IMR-90 (cell line): ENCODE data around the gene CD19. TPM values are rescaled to one million over a fixed set of nuclear protein-coding genes. Genes with fewer than 3 reads are reported as not detected.

Source experiments
- ATAC-seq: fragments of 200-7000 bp; cut with Tn5 transposase; 2 replicates; pipeline ENCODE4 v1.9.1; 2020; ENCODE audit warnings: low read depth, mild to moderate bottlenecking, moderate library complexity
- BruUV-seq: library from RNA; stranded (reverse); fragments of 400-500 nt; replicated peaks from 2 replicates; lab custom pipeline; 2021; lab: Mats Ljungman, UMichigan
- CTCF ChIA-PET: fragments of 300-600 bp; formaldehyde crosslinking; extraction: SDS; loops from one replicate; lab custom pipeline; 2021; ENCODE audit warnings: antibody characterized with exemption; lab: Yijun Ruan, JAX
- POLR2A ChIA-PET: fragments of 300-600 bp; sonication (Branson Sonifier 250); formaldehyde crosslinking; loops from one replicate; lab custom pipeline; 2022; ENCODE audit warnings: antibody characterized with exemption; ENCODE audit not compliant: unreplicated experiment; lab: Charles Lee
- DNase-seq: peaks from one replicate; pipeline ENCODE4 v3.0.0; 2013
- H2AFZ ChIP-seq: replicated peaks from 2 replicates; pipeline ENCODE3; 2013; ENCODE audit warnings: low read length, mild to moderate bottlenecking; ENCODE audit not compliant: poor library complexity
- H2AK5ac ChIP-seq: 2 replicates; pipeline ENCODE4 v1.6.1; 2013; ENCODE audit warnings: low read depth, low read length, inconsistent platforms
- H2AK9ac ChIP-seq: replicated peaks from 2 replicates; pipeline ENCODE3; 2013; ENCODE audit warnings: mild to moderate bottlenecking, low read depth, low read length, moderate library complexity; ENCODE audit not compliant: poor library complexity
- H2BK120ac ChIP-seq: 2 replicates; pipeline ENCODE4 v1.6.1; 2013; ENCODE audit warnings: low read depth, low read length, inconsistent platforms
- H2BK15ac ChIP-seq: 3 replicates; pipeline ENCODE4 v1.6.1; 2013; ENCODE audit warnings: low read depth, low read length, inconsistent platforms
- H2BK20ac ChIP-seq: 2 replicates; pipeline ENCODE4 v1.6.1; 2013; ENCODE audit warnings: low read depth, mild to moderate bottlenecking, inconsistent platforms, low read length, moderate library complexity
- H2BK5ac ChIP-seq: 2 replicates; pipeline ENCODE4 v1.6.1; 2013; ENCODE audit warnings: mild to moderate bottlenecking, low read depth, low read length, inconsistent platforms; ENCODE audit not compliant: poor library complexity, severe bottlenecking
- H3K14ac ChIP-seq: replicated peaks from 2 replicates; pipeline ENCODE4 v1.6.1; 2013; ENCODE audit warnings: low read depth, low read length, inconsistent platforms
- H3K18ac ChIP-seq: 2 replicates; pipeline ENCODE4 v1.6.1; 2013; ENCODE audit warnings: low read depth, low read length, control low read depth
- H3K23ac ChIP-seq: 2 replicates; pipeline ENCODE4 v1.6.1; 2013; ENCODE audit warnings: low read depth, low read length, inconsistent platforms
- H3K27ac ChIP-seq: 2 replicates; pipeline ENCODE4 v1.5.1; 2013; ENCODE audit warnings: mild to moderate bottlenecking, control low read depth, low read length; ENCODE audit not compliant: insufficient read depth
- H3K27me3 ChIP-seq: 2 replicates; pipeline ENCODE4 v1.6.1; 2013; ENCODE audit warnings: low read length; ENCODE audit not compliant: control insufficient read depth, insufficient read depth
- H3K36me3 ChIP-seq: 2 replicates; pipeline ENCODE4 v1.6.1; 2013; ENCODE audit warnings: low read length, mixed read lengths; ENCODE audit not compliant: control insufficient read depth, insufficient read depth
- H3K4ac ChIP-seq: 2 replicates; pipeline ENCODE4 v1.6.1; 2013; ENCODE audit warnings: low read depth, low read length, inconsistent platforms
- H3K4me1 ChIP-seq: 2 replicates; pipeline ENCODE4 v1.6.1; 2013; ENCODE audit warnings: low read length, mixed read lengths; ENCODE audit not compliant: control insufficient read depth, insufficient read depth
- H3K4me2 ChIP-seq: 2 replicates; pipeline ENCODE4 v1.6.1; 2013; ENCODE audit warnings: low read depth, mild to moderate bottlenecking, control low read depth, low read length, moderate library complexity
- H3K4me3 ChIP-seq: 2 replicates; pipeline ENCODE4 v1.5.1; 2013; ENCODE audit warnings: low read depth, mild to moderate bottlenecking, control low read depth, low read length, moderate library complexity; ENCODE audit not compliant: insufficient read depth
- H3K56ac ChIP-seq: 2 replicates; pipeline ENCODE4 v1.6.1; 2013; ENCODE audit warnings: low read length, inconsistent platforms; ENCODE audit not compliant: insufficient read depth; ENCODE audit errors: extremely low read depth
- H3K79me1 ChIP-seq, 2 experiments: 2 replicates each; pipeline ENCODE4 v1.6.1; 2013; ENCODE audit warnings: low read length in 2 of 2, inconsistent platforms in 1 of 2, low read depth in 1 of 2
- H3K9ac ChIP-seq: 2 replicates; pipeline ENCODE4 v1.6.1; 2013; ENCODE audit warnings: low read depth, low read length, control low read depth
- H3K9me1 ChIP-seq: 2 replicates; pipeline ENCODE4 v1.6.1; 2013; ENCODE audit warnings: low read length, inconsistent platforms; ENCODE audit not compliant: insufficient read depth
- H3K9me3 ChIP-seq: 2 replicates; pipeline ENCODE4 v1.6.1; 2013; ENCODE audit warnings: low read length; ENCODE audit not compliant: control insufficient read depth, insufficient read depth
- H4K20me1 ChIP-seq: 2 replicates; pipeline ENCODE4 v1.6.1; 2013; ENCODE audit warnings: low read length, inconsistent platforms; ENCODE audit not compliant: insufficient read depth
- H4K5ac ChIP-seq: 2 replicates; pipeline ENCODE4 v1.6.1; 2013; ENCODE audit warnings: mild to moderate bottlenecking, low read depth, low read length, control low read depth
- H4K8ac ChIP-seq, 2 experiments: 2 replicates each; pipeline ENCODE4 v1.6.1; 2013; ENCODE audit warnings: low read depth in 2 of 2, low read length in 2 of 2, control low read depth in 1 of 2, inconsistent platforms in 1 of 2
- H4K91ac ChIP-seq: 2 replicates; pipeline ENCODE4 v1.6.1; 2013; ENCODE audit warnings: low read depth, low read length, inconsistent platforms; ENCODE audit not compliant: insufficient read depth
- CEBPB ChIP-seq: IDR thresholded peaks from 2 replicates; pipeline ENCODE4 v1.6.1; 2012; ENCODE audit warnings: low read depth, low read length, improper control_type of control experiment
- CHD1 ChIP-seq: IDR thresholded peaks from 2 replicates; pipeline ENCODE4 v1.6.1; 2012; ENCODE audit warnings: low read depth, low read length, improper control_type of control experiment
- ELK1 ChIP-seq: fragments of 150-350 bp; IDR thresholded peaks from 2 replicates; pipeline ENCODE4 v1.6.1; 2016; ENCODE audit warnings: low read depth, mild to moderate bottlenecking, low read length, moderate library complexity, borderline replicate concordance
- FOS ChIP-seq: fragments of 150-350 bp; IDR thresholded peaks from 2 replicates; pipeline ENCODE4 v1.6.1; 2016; ENCODE audit warnings: low read depth, low read length
- MAFK ChIP-seq: IDR thresholded peaks from 2 replicates; pipeline ENCODE4 v1.6.1; 2012; ENCODE audit warnings: low read depth, low read length, improper control_type of control experiment
- MXI1 ChIP-seq: IDR thresholded peaks from 2 replicates; pipeline ENCODE4 v1.6.1; 2012; ENCODE audit warnings: low read depth, mild to moderate bottlenecking, low read length, moderate library complexity, borderline replicate concordance
- NFE2L2 ChIP-seq: fragments of 150-350 bp; IDR thresholded peaks from 2 replicates; pipeline ENCODE4 v1.6.1; 2016; ENCODE audit warnings: low read depth, mild to moderate bottlenecking, low read length
- POLR2A ChIP-seq: IDR thresholded peaks from 2 replicates; pipeline ENCODE4 v1.6.1; 2012; ENCODE audit warnings: mild to moderate bottlenecking, low read depth, low read length
- SMC3 ChIP-seq: fragments of 150-350 bp; IDR thresholded peaks from 2 replicates; pipeline ENCODE4 v1.6.1; 2016; ENCODE audit warnings: low read depth, mild to moderate bottlenecking, antibody characterized with exemption, low read length, moderate library complexity
- WGBS, 2 experiments: methylation state at CpG; one replicate each; pipeline versions ENCODE4 v1.1.5 to v1.1.7; 2013; ENCODE audit warnings: missing lambda C conversion rate in 2 of 2; ENCODE audit not compliant: insufficient read length in 1 of 2; ENCODE audit errors: extremely low coverage in 2 of 2; 5-methylcytosine and 5-hydroxymethylcytosine counted together
- dilution Hi-C: fragments of 300-500 bp; cut with HindIII; formaldehyde crosslinking; loops from one replicate; pipeline ENCODE4 v1.14.3; 2018; ENCODE audit warnings: low sequenced_read_pairs; ENCODE audit not compliant: unreplicated experiment
- in situ Hi-C: fragments of 300-500 bp; cut with MboI; formaldehyde crosslinking; loops from 3 replicates; pipeline ENCODE4 v1.14.3; 2019; ENCODE audit warnings: low sequenced_read_pairs, inconsistent platforms, mixed read lengths
- intact Hi-C: fragments of 100-400 bp; cut with micrococcal nuclease; formaldehyde crosslinking; loops from 2 replicates; pipeline ENCODE4 v1.10.0; 2022
- polyA plus RNA-seq, 3 experiments: library from polyadenylated mRNA; depleted of rRNA; stranded (reverse); fragments of >200 nt; gene quantifications; 2 replicates each; pipeline ENCODE4 v1.2.3, GENCODE V29; 2012; ENCODE audit warnings: low replicate concordance in 1 of 3
- total RNA-seq: library from RNA; depleted of rRNA; stranded (reverse); fragments of >200 nt; gene quantifications from 2 replicates; pipeline ENCODE4 v1.2.3, GENCODE V29; 2012

CD19 gene
- total and polyA plus RNA-seq, 2 of the 4 experiments (the other 2 are of a cell fraction), result not detected

- Histone ChIP-seq H3K14ac (no peak overlapping the region), H3K4me3 (no peak overlapping the region), H4K8ac (no peak overlapping the region), H4K5ac (no peak overlapping the region), H3K27me3 (no peaks in the 10 kb centered on the region), H3K9me1 (no peaks in the 10 kb centered on the region), H3K4me1 (no peaks in the 10 kb centered on the region), H2BK20ac (no peak overlapping the region), H2BK120ac (no peak overlapping the region), H3K4me2 (no peak overlapping the region), H3K18ac (no peak overlapping the region), H3K23ac (no peak overlapping the region), H3K79me1 (peaks cover 5 to 7% of the 10 kb centered on the region in 2 experiments; a peak in 3 of 4 replicates), H4K20me1 (no peaks in the 10 kb centered on the region; the same call in 1 of the 2 replicates), H2AK5ac (no peak overlapping the region), H2AK9ac (no peak overlapping the region), H3K56ac (no peak overlapping the region), H3K9ac (no peak overlapping the region), H2BK15ac (no peak overlapping the region), H2BK5ac (no peak overlapping the region), H2AFZ (no peak overlapping the region), H3K4ac (no peak overlapping the region), H3K27ac (no peak overlapping the region), H3K36me3 (peaks cover 35% of the 10 kb centered on the region), H3K9me3 (no peaks in the 10 kb centered on the region), H4K91ac (no peak overlapping the region)
- intact Hi-C loops (no loop called here), dilution Hi-C loops (no loop called here), in situ Hi-C loops (loop anchor here (25.0 kb wide), 1 partner anchor 298 kb away; no protein-coding TSS in a partner anchor)
- no peak for TF ChIP-seq CEBPB
- no peak for TF ChIP-seq SMC3
- no peak for TF ChIP-seq POLR2A
- no peak for TF ChIP-seq MXI1
- no peak for TF ChIP-seq FOS
- no peak for TF ChIP-seq CHD1
- TF ChIP-seq ELK1, result no peak
- no peak for TF ChIP-seq NFE2L2
- TF ChIP-seq MAFK, result no peak
- no TSS peak for BruUV-seq
- POLR2A ChIA-PET, result no interaction called here
- ATAC-seq (no peak), DNase-seq (no peak)
- no CpG with 5 or more reads among the region's 3 CpGs for WGBS, 2 experiments
- CTCF ChIA-PET, result no interaction called here
Measured at GRCh38 chr16:28964072-28964471, 32.3 kb downstream of the CD19 start.
